ENCODE data around the gene TFEC. TPM values are rescaled to one million over a fixed set of nuclear protein-coding genes. Genes with fewer than 3 reads are reported as not detected.
"Not testable (repeated sequence)": the region's sequence is repeated elsewhere in the genome, so short reads cannot be mapped to it uniquely, and the experiment has no call there.

TFEC gene
- polyA plus RNA-seq, 1 donor from 2014 or later = not detected

- Histone ChIP-seq H3K9ac (ENCODE audit: low read length) (no peak overlapping the region), H3K9me2 (ENCODE audit: insufficient read depth, low read length) (no peaks in the 10 kb centered on the region), H3K9me3 (ENCODE audit: low read length) (no peaks in the 10 kb centered on the region), H3K27me3 (ENCODE audit: insufficient read depth, low read depth, low read length) (no peaks in the 10 kb centered on the region), H3K79me2 (replicated peaks; ENCODE audit: insufficient read depth, low read length) (no peaks in the 10 kb centered on the region), H3K27ac (ENCODE audit: low read length) (no peak overlapping the region), H2AFZ (ENCODE audit: low read depth, low read length) (no peak overlapping the region), H3K4me3 (ENCODE audit: low read length) (no peak overlapping the region), H3F3A (ENCODE audit: insufficient read depth, low read length, poor library complexity, severe bottlenecking) (no peaks in the 10 kb centered on the region), H4K20me1 (ENCODE audit: insufficient read depth) (no peaks in the 10 kb centered on the region), H3K36me3 (ENCODE audit: insufficient read depth, low read length) (no peaks in the 10 kb centered on the region), H3K4me2 (ENCODE audit: low read length) (no peak overlapping the region)
- TF ChIP-seq EZH2 (IDR thresholded peaks at IDR 0.05; ENCODE audit: borderline replicate concordance, insufficient read depth, low read length, poor library complexity, severe bottlenecking) (no peak), TAF1 (IDR thresholded peaks at IDR 0.05; ENCODE audit: low read depth) (no peak), SMC3 (conservative IDR thresholded peaks at IDR 0.05; ENCODE audit: poor library complexity) (no peak), POLR2AphosphoS5 (IDR thresholded peaks at IDR 0.05) (no peak), CTCF (IDR thresholded peaks at IDR 0.05; ENCODE audit: poor library complexity, severe bottlenecking) (no peak), EP300 (conservative IDR thresholded peaks at IDR 0.05; ENCODE audit: poor library complexity, severe bottlenecking) (no peak), RAD21 (conservative IDR thresholded peaks at IDR 0.05) (no peak)
Observed at GRCh38 chr7:115933471-115933870, 97.1 kb downstream of the TFEC start.

- Histone ChIP-seq H3F3A (ENCODE audit: insufficient read depth, low read length, poor library complexity, severe bottlenecking) (no peaks in the 10 kb centered on the region), H3K9me2 (ENCODE audit: insufficient read depth, low read length) (no peaks in the 10 kb centered on the region), H4K20me1 (ENCODE audit: insufficient read depth) (no peaks in the 10 kb centered on the region), H2AFZ (ENCODE audit: low read depth, low read length) (no peak overlapping the region), H3K9ac (ENCODE audit: low read length) (no peak overlapping the region), H3K4me2 (ENCODE audit: low read length) (no peak overlapping the region), H3K4me3 (ENCODE audit: low read length) (no peak overlapping the region), H3K36me3 (ENCODE audit: insufficient read depth, low read length) (no peaks in the 10 kb centered on the region), H3K27me3 (ENCODE audit: insufficient read depth, low read depth, low read length) (no peaks in the 10 kb centered on the region), H3K27ac (ENCODE audit: low read length) (no peak overlapping the region), H3K9me3 (ENCODE audit: low read length) (no peaks in the 10 kb centered on the region), H3K79me2 (replicated peaks; ENCODE audit: insufficient read depth, low read length) (no peaks in the 10 kb centered on the region)
- no peak for TF ChIP-seq SMC3 (conservative IDR thresholded peaks at IDR 0.05; ENCODE audit: poor library complexity)
- no peak for TF ChIP-seq CTCF (IDR thresholded peaks at IDR 0.05; ENCODE audit: poor library complexity, severe bottlenecking)
- TF ChIP-seq MXI1 (conservative IDR thresholded peaks at IDR 0.05; ENCODE audit: poor library complexity, severe bottlenecking) = no peak
Observed at GRCh38 chr7:115932880-115933279, 97.7 kb downstream of the TFEC start.

GRCh38 chr7:115930184-115930583 lies 100.4 kb downstream of the TFEC start:
- not testable (repeated sequence) for H3K4me2 ChIP-seq (ENCODE audit: low read length); H3K27ac ChIP-seq (ENCODE audit: low read length); H4K20me1 ChIP-seq (ENCODE audit: insufficient read depth); H3K27me3 ChIP-seq (ENCODE audit: insufficient read depth, low read depth, low read length); H3K36me3 ChIP-seq (ENCODE audit: insufficient read depth, low read length); H3K9ac ChIP-seq (ENCODE audit: low read length); H2AFZ ChIP-seq (ENCODE audit: low read depth, low read length); H3K79me2 ChIP-seq (replicated peaks; ENCODE audit: insufficient read depth, low read length); H3F3A ChIP-seq (ENCODE audit: insufficient read depth, low read length, poor library complexity, severe bottlenecking); H3K4me3 ChIP-seq (ENCODE audit: low read length); H3K9me2 ChIP-seq (ENCODE audit: insufficient read depth, low read length); H3K9me3 ChIP-seq (ENCODE audit: low read length)

GRCh38 chr7:115929736-115930135 lies 100.8 kb downstream of the TFEC start:
- H2AFZ ChIP-seq (ENCODE audit: low read depth, low read length); H4K20me1 ChIP-seq (ENCODE audit: insufficient read depth); H3F3A ChIP-seq (ENCODE audit: insufficient read depth, low read length, poor library complexity, severe bottlenecking): not testable (repeated sequence)

More at GRCh38 chr7:115929736-115930135, 100.8 kb downstream of the TFEC start:
- not testable (repeated sequence) for H3K27me3 ChIP-seq (ENCODE audit: insufficient read depth, low read depth, low read length); H3K9ac ChIP-seq (ENCODE audit: low read length); H3K36me3 ChIP-seq (ENCODE audit: insufficient read depth, low read length); H3K9me3 ChIP-seq (ENCODE audit: low read length); H3K9me2 ChIP-seq (ENCODE audit: insufficient read depth, low read length); H3K4me3 ChIP-seq (ENCODE audit: low read length); H3K4me2 ChIP-seq (ENCODE audit: low read length); H3K79me2 ChIP-seq (replicated peaks; ENCODE audit: insufficient read depth, low read length); H3K27ac ChIP-seq (ENCODE audit: low read length)

Measured in neural cell (in vitro differentiated cells).